GM12875 (cell line): ENCODE measurements around the gene DACT2.
"Not testable (repeated sequence)": the region's sequence is repeated elsewhere in the genome, so short reads cannot be mapped to it uniquely, and the experiment has no call there.

Source experiments
- H3K4me3 ChIP-seq: one replicate; pipeline ENCODE4 v1.5.1; 2011; ENCODE audit warnings: low read depth, low read length, control low read depth
- CTCF ChIP-seq: IDR thresholded peaks from 2 replicates; pipeline ENCODE4 v1.5.1; 2011; ENCODE audit warnings: low read depth, mild to moderate bottlenecking, control low read depth, inconsistent platforms, low read length, moderate library complexity, borderline replicate concordance; ENCODE audit not compliant: insufficient read depth

The DACT2 gene

GRCh38 chr6:168270274-168271172 is 49.1 kb downstream of the DACT2 start:
- no peak overlapping the region for H3K4me3 ChIP-seq
- no peak for TF ChIP-seq CTCF

DNA sequence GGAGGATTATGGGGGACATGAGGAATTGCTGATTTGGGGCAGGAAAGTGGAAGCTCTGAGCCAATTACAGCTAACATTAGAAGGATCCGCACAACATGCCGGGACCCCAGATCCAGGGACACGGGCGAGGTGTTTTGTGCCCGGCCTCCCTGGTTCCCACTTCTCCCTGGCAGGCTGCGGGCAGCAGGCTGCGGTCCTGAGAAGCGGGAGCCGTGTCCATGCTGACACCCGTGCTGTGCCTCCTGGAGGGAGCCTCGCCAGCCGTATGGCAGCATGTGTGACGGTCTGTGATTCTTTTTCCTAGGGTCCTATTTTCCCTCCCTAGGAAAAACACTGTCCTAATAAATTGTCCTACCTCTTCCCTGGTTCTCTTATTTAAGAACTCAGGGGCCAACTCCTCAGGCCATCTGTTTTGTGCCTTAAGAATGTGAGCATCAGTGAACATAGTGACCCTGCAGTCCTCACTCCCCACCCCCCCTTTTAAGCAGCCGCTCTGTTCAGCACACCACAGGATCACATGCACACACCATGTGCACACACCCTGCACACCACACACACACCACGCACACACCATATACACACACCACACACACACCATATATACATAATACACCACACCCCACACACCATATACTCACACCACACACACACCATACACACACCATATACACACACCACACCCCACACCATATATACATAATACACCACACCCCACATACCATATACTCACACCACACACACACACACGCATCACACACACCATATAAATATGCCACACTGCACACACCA is 49.9 kb downstream of the DACT2 start:
- H3K4me3 ChIP-seq, result no peak overlapping the region
- TF ChIP-seq CTCF, result no peak

DNA sequence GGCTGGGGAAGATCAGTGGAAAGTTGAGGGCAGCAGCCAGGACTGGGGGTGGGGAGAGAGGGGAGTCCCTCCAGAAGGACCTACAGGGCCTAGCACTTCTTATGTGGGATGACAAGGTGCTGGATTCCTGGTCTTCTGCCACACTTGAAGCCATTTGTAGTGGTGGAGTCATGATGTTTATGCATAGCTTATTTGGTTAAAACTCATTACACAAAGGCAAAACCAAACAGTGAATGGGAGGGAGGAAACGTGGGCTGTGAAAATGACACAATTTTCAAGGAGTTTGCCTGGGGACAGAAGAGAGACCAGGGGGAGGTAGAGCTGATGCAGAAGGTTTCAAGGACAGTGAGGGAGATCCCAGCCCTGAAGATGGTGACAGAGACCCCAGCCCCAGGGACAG is 50.8 kb downstream of the DACT2 start:
- no peak overlapping the region for H3K4me3 ChIP-seq
- no peak for TF ChIP-seq CTCF

- not testable (repeated sequence) for H3K4me3 ChIP-seq
Measured at GRCh38 chr6:168267779-168268178, 51.8 kb downstream of the DACT2 start.

GRCh38 chr6:168265827-168266815 is 53.5 kb downstream of the DACT2 start:
- TF ChIP-seq CTCF, result no peak
- H3K4me3 ChIP-seq, result no peak overlapping the region

GRCh38 chr6:168265394-168265793 is 54.2 kb downstream of the DACT2 start:
- no peak overlapping the region for H3K4me3 ChIP-seq
- no peak for TF ChIP-seq CTCF
